ENCODE data around the gene CLIP4. TPM values are rescaled to one million over a fixed set of nuclear protein-coding genes. Genes with fewer than 3 reads are reported as not detected.

Gene CLIP4
- total and polyA plus RNA-seq, 10 of the 15 experiments (the other 5 are each of a cell fraction or from before 2014, with no cell fraction given) = 5.5 to 34.9 (median 16.8) TPM

DNA sequence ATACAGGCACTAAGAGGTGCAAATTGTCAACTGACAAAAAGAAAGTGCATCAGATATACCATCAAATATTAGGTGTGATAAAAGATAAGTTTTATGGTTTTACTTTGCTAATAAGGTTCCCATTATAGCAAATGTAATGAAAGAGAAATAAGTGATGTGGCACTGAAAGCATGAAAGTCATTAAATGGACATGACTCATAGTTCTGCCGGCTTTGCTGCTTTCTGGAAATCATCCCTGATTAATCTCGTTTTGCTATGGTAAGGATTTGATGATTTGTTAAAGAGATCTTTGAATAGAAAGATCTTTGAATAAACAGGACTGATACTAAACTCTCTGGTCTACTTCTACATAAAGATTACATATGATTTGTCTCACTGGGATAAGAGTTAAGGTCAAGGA, 72.7 kb downstream of the CLIP4 start:
- Histone ChIP-seq H3K79me2 (ENCODE audit: control insufficient read depth, insufficient read depth, low read length) (no peaks in the 10 kb centered on the region), H3K36me3 (ENCODE audit: control insufficient read depth in 2 of 2, insufficient read depth in 2 of 2, low read length in 1 of 2) (peaks cover 0 to 2% of the 10 kb centered on the region in 2 experiments; a peak in 1 of 4 replicates), H3K9me3 (replicated peaks; ENCODE audit: control insufficient read depth, insufficient read depth, low read length) (peaks cover 3% of the 10 kb centered on the region; the same call in 2 of the 3 replicates), H3K9ac (ENCODE audit: control insufficient read depth, insufficient read depth, low read length) (no peak overlapping the region), H2AFZ (ENCODE audit: control insufficient read depth, low read depth, low read length) (no peak overlapping the region), H4K20me1 (ENCODE audit: control insufficient read depth, insufficient read depth) (no peaks in the 10 kb centered on the region), H3K4me3 (no peak overlapping the region), H3K27me3 (replicated peaks in 1 of 2; ENCODE audit: control insufficient read depth in 2 of 2, insufficient read depth in 2 of 2, low read length in 1 of 2) (no peaks in the 10 kb centered on the region), H3K4me1 (ENCODE audit: control insufficient read depth, insufficient read depth, low read length) (no peaks in the 10 kb centered on the region; the same call in 1 of the 2 replicates), H3K27ac (ENCODE audit: control insufficient read depth, insufficient read depth) (no peak overlapping the region), H3K4me2 (ENCODE audit: control insufficient read depth, insufficient read depth) (no peak overlapping the region)
- DNase-seq (ENCODE audit: low read depth, low spot score) (no peak), FAIRE-seq (no peak), ATAC-seq (no peak)
- BruUV-seq (replicated peaks) = no TSS peak
- 69% methylated on average over 2 of the region's 2 CpGs for WGBS (ENCODE audit: insufficient coverage, insufficient replicate concordance, low lambda C conversion rate, missing lambda C conversion rate)
- in situ Hi-C loops (cut with MboI) (no loop called here), intact Hi-C loops (cut with micrococcal nuclease; ENCODE audit: unreplicated experiment) (no loop called here)
- ChIA-PET RAD21 (ENCODE audit: unreplicated experiment) (no interaction called here), POLR2A (no interaction called here), SMC1A (ENCODE audit: uncharacterized antibody, unreplicated experiment) (no interaction called here), CTCF (no interaction called here)
- TF ChIP-seq HDGF (IDR thresholded peaks at IDR 0.05) (no peak), IKZF2 (IDR thresholded peaks at IDR 0.05) (no peak), SREBF1 (IDR thresholded peaks at IDR 0.05; ENCODE audit: low read length) (no peak), MEF2B (IDR thresholded peaks at IDR 0.05; ENCODE audit: partially characterized antibody, poor library complexity, severe bottlenecking) (no peak), BMI1 (IDR thresholded peaks at IDR 0.05; ENCODE audit: borderline replicate concordance) (no peak), CBFB (IDR thresholded peaks at IDR 0.05; ENCODE audit: low read depth) (no peak), ZBED1 (IDR thresholded peaks at IDR 0.05; ENCODE audit: borderline replicate concordance) (no peak), ETV6 (conservative IDR thresholded peaks at IDR 0.05 in 1 of 2, IDR thresholded peaks at IDR 0.05 in 1 of 2; ENCODE audit: borderline replicate concordance in 1 of 2, low read depth in 1 of 2) (no peak)
- TF ChIP-seq, protein P1, sequence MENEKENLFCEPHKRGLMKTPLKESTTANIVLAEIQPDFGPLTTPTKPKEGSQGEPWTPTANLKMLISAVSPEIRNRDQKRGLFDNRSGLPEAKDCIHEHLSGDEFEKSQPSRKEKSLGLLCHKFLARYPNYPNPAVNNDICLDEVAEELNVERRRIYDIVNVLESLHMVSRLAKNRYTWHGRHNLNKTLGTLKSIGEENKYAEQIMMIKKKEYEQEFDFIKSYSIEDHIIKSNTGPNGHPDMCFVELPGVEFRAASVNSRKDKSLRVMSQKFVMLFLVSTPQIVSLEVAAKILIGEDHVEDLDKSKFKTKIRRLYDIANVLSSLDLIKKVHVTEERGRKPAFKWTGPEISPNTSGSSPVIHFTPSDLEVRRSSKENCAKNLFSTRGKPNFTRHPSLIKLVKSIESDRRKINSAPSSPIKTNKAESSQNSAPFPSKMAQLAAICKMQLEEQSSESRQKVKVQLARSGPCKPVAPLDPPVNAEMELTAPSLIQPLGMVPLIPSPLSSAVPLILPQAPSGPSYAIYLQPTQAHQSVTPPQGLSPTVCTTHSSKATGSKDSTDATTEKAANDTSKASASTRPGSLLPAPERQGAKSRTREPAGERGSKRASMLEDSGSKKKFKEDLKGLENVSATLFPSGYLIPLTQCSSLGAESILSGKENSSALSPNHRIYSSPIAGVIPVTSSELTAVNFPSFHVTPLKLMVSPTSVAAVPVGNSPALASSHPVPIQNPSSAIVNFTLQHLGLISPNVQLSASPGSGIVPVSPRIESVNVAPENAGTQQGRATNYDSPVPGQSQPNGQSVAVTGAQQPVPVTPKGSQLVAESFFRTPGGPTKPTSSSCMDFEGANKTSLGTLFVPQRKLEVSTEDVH (IDR thresholded peaks at IDR 0.05; ENCODE audit: low read depth, partially characterized antibody) = no peak
- TF ChIP-seq, protein P2, sequence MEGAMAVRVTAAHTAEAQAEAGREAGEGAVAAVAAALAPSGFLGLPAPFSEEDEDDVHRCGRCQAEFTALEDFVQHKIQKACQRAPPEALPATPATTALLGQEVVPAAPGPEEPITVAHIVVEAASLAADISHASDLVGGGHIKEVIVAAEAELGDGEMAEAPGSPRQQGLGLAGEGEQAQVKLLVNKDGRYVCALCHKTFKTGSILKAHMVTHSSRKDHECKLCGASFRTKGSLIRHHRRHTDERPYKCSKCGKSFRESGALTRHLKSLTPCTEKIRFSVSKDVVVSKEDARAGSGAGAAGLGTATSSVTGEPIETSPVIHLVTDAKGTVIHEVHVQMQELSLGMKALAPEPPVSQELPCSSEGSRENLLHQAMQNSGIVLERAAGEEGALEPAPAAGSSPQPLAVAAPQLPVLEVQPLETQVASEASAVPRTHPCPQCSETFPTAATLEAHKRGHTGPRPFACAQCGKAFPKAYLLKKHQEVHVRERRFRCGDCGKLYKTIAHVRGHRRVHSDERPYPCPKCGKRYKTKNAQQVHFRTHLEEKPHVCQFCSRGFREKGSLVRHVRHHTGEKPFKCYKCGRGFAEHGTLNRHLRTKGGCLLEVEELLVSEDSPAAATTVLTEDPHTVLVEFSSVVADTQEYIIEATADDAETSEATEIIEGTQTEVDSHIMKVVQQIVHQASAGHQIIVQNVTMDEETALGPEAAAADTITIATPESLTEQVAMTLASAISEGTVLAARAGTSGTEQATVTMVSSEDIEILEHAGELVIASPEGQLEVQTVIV (IDR thresholded peaks at IDR 0.05; ENCODE audit: borderline replicate concordance, partially characterized antibody) = no peak
- TF ChIP-seq, protein P3, sequence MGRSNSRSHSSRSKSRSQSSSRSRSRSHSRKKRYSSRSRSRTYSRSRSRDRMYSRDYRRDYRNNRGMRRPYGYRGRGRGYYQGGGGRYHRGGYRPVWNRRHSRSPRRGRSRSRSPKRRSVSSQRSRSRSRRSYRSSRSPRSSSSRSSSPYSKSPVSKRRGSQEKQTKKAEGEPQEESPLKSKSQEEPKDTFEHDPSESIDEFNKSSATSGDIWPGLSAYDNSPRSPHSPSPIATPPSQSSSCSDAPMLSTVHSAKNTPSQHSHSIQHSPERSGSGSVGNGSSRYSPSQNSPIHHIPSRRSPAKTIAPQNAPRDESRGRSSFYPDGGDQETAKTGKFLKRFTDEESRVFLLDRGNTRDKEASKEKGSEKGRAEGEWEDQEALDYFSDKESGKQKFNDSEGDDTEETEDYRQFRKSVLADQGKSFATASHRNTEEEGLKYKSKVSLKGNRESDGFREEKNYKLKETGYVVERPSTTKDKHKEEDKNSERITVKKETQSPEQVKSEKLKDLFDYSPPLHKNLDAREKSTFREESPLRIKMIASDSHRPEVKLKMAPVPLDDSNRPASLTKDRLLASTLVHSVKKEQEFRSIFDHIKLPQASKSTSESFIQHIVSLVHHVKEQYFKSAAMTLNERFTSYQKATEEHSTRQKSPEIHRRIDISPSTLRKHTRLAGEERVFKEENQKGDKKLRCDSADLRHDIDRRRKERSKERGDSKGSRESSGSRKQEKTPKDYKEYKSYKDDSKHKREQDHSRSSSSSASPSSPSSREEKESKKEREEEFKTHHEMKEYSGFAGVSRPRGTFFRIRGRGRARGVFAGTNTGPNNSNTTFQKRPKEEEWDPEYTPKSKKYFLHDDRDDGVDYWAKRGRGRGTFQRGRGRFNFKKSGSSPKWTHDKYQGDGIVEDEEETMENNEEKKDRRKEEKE (IDR thresholded peaks at IDR 0.05) = no peak
- TF ChIP-seq, protein P4, sequence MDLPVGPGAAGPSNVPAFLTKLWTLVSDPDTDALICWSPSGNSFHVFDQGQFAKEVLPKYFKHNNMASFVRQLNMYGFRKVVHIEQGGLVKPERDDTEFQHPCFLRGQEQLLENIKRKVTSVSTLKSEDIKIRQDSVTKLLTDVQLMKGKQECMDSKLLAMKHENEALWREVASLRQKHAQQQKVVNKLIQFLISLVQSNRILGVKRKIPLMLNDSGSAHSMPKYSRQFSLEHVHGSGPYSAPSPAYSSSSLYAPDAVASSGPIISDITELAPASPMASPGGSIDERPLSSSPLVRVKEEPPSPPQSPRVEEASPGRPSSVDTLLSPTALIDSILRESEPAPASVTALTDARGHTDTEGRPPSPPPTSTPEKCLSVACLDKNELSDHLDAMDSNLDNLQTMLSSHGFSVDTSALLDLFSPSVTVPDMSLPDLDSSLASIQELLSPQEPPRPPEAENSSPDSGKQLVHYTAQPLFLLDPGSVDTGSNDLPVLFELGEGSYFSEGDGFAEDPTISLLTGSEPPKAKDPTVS (IDR thresholded peaks at IDR 0.05; ENCODE audit: low read depth, low read length) = no peak
- TF ChIP-seq, protein P5, sequence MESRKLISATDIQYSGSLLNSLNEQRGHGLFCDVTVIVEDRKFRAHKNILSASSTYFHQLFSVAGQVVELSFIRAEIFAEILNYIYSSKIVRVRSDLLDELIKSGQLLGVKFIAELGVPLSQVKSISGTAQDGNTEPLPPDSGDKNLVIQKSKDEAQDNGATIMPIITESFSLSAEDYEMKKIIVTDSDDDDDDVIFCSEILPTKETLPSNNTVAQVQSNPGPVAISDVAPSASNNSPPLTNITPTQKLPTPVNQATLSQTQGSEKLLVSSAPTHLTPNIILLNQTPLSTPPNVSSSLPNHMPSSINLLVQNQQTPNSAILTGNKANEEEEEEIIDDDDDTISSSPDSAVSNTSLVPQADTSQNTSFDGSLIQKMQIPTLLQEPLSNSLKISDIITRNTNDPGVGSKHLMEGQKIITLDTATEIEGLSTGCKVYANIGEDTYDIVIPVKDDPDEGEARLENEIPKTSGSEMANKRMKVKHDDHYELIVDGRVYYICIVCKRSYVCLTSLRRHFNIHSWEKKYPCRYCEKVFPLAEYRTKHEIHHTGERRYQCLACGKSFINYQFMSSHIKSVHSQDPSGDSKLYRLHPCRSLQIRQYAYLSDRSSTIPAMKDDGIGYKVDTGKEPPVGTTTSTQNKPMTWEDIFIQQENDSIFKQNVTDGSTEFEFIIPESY (IDR thresholded peaks at IDR 0.05) = no peak

All from GM12878 (cell line).